GM18505 (cell line): ENCODE results near the gene MSI2.

Source experiments
- ATAC-seq: cut with Tn5 transposase; IDR thresholded peaks from one replicate; pipeline ENCODE4 v1.9.1; 2021; ENCODE audit not compliant: unreplicated experiment
- POLR2A ChIP-seq: IDR thresholded peaks from 4 replicates; pipeline ENCODE4 v1.6.1; 2011; ENCODE audit warnings: borderline replicate concordance; ENCODE audit not compliant: insufficient read depth, insufficient read length; ENCODE audit errors: extremely low read depth

MSI2 gene

GRCh38 chr17:57624386-57624785 lies 368.1 kb downstream of the MSI2 start:
- no peak for ATAC-seq

GRCh38 chr17:57625511-57625910 lies 369.2 kb downstream of the MSI2 start:
- TF ChIP-seq POLR2A = no peak
- ATAC-seq = no peak

More at GRCh38 chr17:57624386-57624785, 368.1 kb downstream of the MSI2 start:
- TF ChIP-seq POLR2A = no peak

GRCh38 chr17:57625957-57626356 lies 369.6 kb downstream of the MSI2 start:
- ATAC-seq = no peak
- no peak for TF ChIP-seq POLR2A

- no peak for ATAC-seq
- no peak for TF ChIP-seq POLR2A
These were observed 370.3 kb downstream of the MSI2 start for GRCh38 chr17:57626520-57627210.

GRCh38 chr17:57627591-57627990 lies 371.3 kb downstream of the MSI2 start:
- TF ChIP-seq POLR2A = no peak
- ATAC-seq = no peak

GRCh38 chr17:57628421-57628820 lies 372.1 kb downstream of the MSI2 start:
- TF ChIP-seq POLR2A = no peak
- no peak for ATAC-seq

- TF ChIP-seq POLR2A = no peak
These were observed 373.1 kb downstream of the MSI2 start for GRCh38 chr17:57629470-57629869.

GRCh38 chr17:57629886-57630285 lies 373.6 kb downstream of the MSI2 start:
- TF ChIP-seq POLR2A = no peak
- no peak for ATAC-seq

More at GRCh38 chr17:57629470-57629869, 373.1 kb downstream of the MSI2 start:
- peak; percentile 67 for ATAC-seq

- ATAC-seq = no peak
- TF ChIP-seq POLR2A = no peak
These were observed 374.4 kb downstream of the MSI2 start for GRCh38 chr17:57630736-57631135.

- no peak for TF ChIP-seq POLR2A
- no peak for ATAC-seq
These were observed 375.5 kb downstream of the MSI2 start for GRCh38 chr17:57631871-57632270.

GRCh38 chr17:57632294-57632693 lies 376.0 kb downstream of the MSI2 start:
- no peak for TF ChIP-seq POLR2A
- ATAC-seq = no peak

- TF ChIP-seq POLR2A = no peak
- no peak for ATAC-seq
These were observed 376.9 kb downstream of the MSI2 start for GRCh38 chr17:57633236-57633635.

- no peak for TF ChIP-seq POLR2A
- no peak for ATAC-seq
These were observed 378.6 kb downstream of the MSI2 start for GRCh38 chr17:57634713-57635465.

GRCh38 chr17:57636274-57636673 lies 380.0 kb downstream of the MSI2 start:
- no peak for TF ChIP-seq POLR2A
- no peak for ATAC-seq
